Measurements from ENCODE around the gene KRT78.
A peak's percentile ranks its signal among the peaks of the same experiment; 100 is the strongest.
"Not testable (repeated sequence)": the region's sequence is repeated elsewhere in the genome, so short reads cannot be mapped to it uniquely, and the experiment has no call there.

KRT78 gene

GRCh38 chr12:52871291-52872039 is 22.7 kb upstream of the KRT78 start:
- DNase-seq (ENCODE audit: low spot score), result peak; percentile 45

- peak; percentile 64 for DNase-seq (ENCODE audit: low spot score)
Measured at GRCh38 chr12:52870361-52871290, 21.8 kb upstream of the KRT78 start.

GRCh38 chr12:52867642-52868041 is 18.8 kb upstream of the KRT78 start:
- peak; percentile 18 for DNase-seq (ENCODE audit: low spot score)

- no peak for DNase-seq (ENCODE audit: low spot score)
Measured at GRCh38 chr12:52867152-52867551, 18.4 kb upstream of the KRT78 start.

GRCh38 chr12:52865090-52865944 is 16.5 kb upstream of the KRT78 start:
- no peak for DNase-seq (ENCODE audit: low spot score)

- no peak for DNase-seq (ENCODE audit: low spot score)
Measured at GRCh38 chr12:52862023-52862422, 13.2 kb upstream of the KRT78 start.

- DNase-seq (ENCODE audit: low spot score), result no peak
Measured at GRCh38 chr12:52861511-52861910, 12.7 kb upstream of the KRT78 start.

- DNase-seq (ENCODE audit: low spot score), result no peak
Measured at GRCh38 chr12:52860102-52860823, 11.5 kb upstream of the KRT78 start.

GRCh38 chr12:52857500-52857899 is 8.7 kb upstream of the KRT78 start:
- no peak for DNase-seq (ENCODE audit: low spot score)

GRCh38 chr12:52856787-52857186 is 8.0 kb upstream of the KRT78 start:
- no peak for DNase-seq (ENCODE audit: low spot score)

- not testable (repeated sequence) for DNase-seq (ENCODE audit: low spot score)
Measured at GRCh38 chr12:52856077-52856476, 7.3 kb upstream of the KRT78 start.

GRCh38 chr12:52851787-52852186 is 3.0 kb upstream of the KRT78 start:
- no peak for DNase-seq (ENCODE audit: low spot score)

GRCh38 chr12:52850681-52851080 is 1.9 kb upstream of the KRT78 start:
- no peak for DNase-seq (ENCODE audit: low spot score)

- DNase-seq (ENCODE audit: low spot score), result no peak
Measured at GRCh38 chr12:52849511-52849910, 717 bp upstream of the KRT78 start.

- no peak for DNase-seq (ENCODE audit: low spot score)
Measured at GRCh38 chr12:52847335-52848102, 1.3 kb downstream of the KRT78 start.

GRCh38 chr12:52846356-52846970 is 2.3 kb downstream of the KRT78 start:
- no peak for DNase-seq (ENCODE audit: low spot score)

GRCh38 chr12:52845946-52846345 is 2.8 kb downstream of the KRT78 start:
- no peak for DNase-seq (ENCODE audit: low spot score)

GRCh38 chr12:52844386-52844785 is 4.4 kb downstream of the KRT78 start:
- no peak for DNase-seq (ENCODE audit: low spot score)

- no peak for DNase-seq (ENCODE audit: low spot score)
Measured at GRCh38 chr12:52839436-52840105, 9.2 kb downstream of the KRT78 start.

Data from CD4-positive, alpha-beta T cell treated with Interleukin-15 for 4 hours (primary cell).